NCI-H748 treated with DMSO at 0.1 percent for 48 hours (cell line): ENCODE measurements around the gene SGK1.
"Not testable (repeated sequence)": the region's sequence is repeated elsewhere in the genome, so short reads cannot be mapped to it uniquely, and the experiment has no call there.

Experiments
- DNase-seq: peaks from one replicate; lab custom pipeline; 2025; lab: John Stamatoyannopoulos, UW

The SGK1 gene

GRCh38 chr6:134253681-134254080 lies 64.2 kb downstream of the SGK1 start:
- DNase-seq, result no peak

GRCh38 chr6:134251320-134251719 lies 66.6 kb downstream of the SGK1 start:
- no peak for DNase-seq

GRCh38 chr6:134250776-134251175 lies 67.1 kb downstream of the SGK1 start:
- no peak for DNase-seq

DNA sequence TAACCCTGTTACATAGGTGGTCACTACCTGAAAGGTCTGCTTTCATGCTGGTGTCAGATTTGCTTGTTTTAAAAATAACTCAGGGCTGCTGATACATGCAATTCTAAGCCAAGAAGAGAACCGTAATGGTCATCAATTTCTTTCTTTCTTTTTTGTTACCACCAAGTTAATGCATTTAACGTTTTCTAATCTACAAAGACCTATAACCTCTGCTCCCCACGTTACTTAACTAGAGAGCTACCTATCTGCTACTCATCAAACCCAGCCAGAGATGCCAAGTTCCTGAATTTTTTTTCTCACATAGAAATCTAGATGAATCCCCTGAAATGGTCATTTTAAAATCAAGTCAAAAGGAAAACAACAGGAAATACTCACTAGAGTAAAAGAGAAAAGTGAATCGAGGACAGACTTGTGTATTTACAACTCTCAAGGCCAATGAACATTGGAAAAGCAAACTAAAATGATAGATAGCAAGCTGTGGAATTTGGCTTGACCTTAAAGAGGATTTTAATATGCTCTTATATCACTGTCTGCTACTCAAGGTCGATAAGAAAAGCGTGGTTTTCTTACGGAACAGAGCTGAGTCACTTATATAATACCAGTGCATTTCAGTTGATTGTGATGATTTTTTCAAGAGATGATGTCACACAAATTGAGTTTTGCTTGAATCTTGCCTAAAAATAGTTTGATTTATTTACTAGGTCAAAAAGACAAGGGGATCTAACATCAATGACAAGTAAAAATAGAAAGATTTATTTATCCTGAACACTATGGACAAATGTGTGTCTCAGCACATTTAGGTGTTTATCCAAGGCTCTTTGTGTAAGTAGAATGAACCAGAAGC lies 67.9 kb downstream of the SGK1 start:
- no peak for DNase-seq

DNA sequence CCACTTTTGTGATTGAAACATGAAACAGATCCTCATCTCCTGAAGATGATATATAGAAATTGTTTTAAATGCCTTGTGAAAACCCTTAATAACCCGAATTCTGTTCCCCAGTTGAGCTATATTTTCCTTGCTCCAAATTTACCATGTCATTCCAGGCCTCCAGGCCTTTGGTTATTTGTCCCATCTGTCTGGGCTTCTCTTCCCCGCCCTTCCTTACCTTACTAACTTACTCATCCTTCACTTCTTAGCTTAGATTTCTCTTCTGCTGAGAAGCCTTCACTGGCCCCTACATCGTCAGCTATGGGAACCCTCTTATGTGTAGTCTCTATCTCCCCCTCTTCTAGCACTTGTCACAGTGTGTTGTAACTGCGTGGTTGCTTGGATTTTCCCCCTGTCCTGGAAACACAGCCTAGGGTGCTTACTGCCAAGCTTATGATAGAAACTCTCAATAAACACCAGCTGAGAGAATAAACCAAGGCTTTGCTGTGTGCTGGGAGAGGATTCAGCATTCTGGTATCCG lies 68.6 kb downstream of the SGK1 start:
- no peak for DNase-seq

GRCh38 chr6:134247844-134248580 lies 69.9 kb downstream of the SGK1 start:
- DNase-seq, result no peak

DNA sequence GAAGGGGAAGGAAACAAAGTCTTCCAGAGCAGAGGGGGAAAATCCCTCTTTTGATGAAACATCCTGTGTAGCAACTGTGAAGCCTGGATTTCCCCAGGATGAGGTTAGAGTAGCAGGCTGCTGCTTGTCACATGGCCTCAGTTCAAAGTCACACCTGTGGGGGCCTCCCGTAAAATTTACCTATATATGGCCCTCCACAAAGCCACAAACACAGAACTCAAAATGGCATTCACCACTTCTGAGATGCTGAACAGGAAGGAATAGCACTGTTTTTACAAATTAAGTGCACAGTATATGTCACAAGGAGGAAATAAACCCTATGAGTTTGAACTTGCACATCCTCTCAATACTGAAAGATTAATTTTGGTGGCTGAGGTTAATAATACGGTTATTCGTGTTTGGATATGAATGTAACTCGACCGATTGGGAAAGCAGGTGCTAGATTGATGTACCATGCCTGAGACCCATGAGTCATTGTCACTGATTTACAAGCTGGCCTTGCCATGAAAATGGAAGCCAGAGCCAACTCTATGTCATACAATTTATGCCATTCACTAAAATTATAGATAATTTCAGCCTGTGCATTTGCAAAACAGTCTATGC lies 70.6 kb downstream of the SGK1 start:
- no peak for DNase-seq

GRCh38 chr6:134245706-134246105 lies 72.2 kb downstream of the SGK1 start:
- no peak for DNase-seq

- no peak for DNase-seq
These were observed 72.9 kb downstream of the SGK1 start for GRCh38 chr6:134245041-134245440.

DNA sequence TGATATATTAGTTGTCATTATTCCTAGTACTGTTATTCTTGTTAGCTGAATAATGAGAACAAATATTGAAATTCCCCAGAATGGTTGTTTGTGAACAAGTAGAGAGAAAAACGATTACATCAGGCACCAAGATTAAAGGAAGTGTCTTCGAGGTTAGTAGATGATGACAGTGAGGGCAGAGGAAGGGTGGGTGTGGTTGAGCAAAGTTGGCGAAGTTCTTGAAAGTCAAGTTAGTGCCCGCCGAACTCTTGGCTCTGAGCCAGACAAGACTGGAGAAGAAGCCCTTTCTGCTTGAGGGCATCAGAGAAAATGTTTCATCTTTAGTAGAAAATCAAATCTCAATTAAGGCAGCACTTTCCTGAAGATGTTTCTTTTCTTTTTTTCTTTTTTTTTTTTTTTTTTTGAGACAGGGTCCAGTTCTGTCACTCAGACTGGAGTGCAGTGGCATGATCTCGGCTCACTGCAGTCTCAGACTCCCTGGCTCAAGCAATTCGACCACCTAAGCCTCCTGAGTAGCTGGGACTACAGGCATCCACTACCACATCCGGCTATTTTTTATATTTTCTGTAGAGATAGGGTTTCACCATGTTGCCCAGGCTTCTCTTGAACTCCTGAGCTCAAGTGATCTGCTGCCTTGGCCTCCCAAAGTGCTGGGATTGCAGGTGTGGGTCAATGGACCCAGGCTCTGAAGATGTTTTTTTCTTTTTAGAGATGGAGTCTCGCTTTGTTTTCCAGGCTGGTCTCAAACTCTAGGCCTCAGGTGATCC lies 77.1 kb downstream of the SGK1 start:
- no peak for DNase-seq

DNA sequence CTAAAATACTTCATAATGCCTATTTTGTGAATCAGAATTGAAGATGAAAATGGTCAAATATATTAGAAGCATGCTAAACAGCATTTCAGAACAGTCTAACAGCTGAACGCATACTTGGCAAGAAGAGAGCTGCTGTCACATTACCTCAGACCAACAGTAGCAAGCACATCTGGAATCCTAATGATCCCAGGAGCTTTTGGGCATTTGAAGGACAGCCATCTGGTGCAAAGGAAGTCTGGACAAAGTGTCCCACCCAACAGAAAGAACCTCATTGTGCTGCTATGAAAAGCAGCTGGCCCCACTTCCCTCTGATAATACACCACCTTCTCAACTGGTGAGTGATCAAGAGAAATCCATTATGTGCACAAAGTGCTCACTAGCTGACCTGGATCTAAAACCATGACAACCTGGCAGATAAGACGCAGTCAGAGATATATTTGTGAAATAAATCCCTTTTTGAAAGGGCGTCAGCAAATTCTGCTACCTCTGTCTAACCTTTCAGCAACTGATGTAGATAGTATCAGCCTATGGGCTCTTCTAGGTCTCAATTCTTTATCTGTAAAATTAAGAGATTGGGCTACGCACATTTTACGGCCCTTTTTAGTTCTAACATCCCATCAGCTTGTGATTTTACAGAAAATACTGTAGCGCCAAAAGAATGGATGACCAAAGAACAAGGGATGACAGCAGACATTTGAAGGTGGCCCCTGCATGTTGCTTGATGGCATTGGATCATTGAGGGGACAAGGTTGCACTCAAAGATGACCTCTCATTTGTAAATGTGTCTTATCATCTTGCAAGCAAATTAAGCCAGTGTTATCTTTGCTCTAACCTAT lies 78.7 kb downstream of the SGK1 start:
- no peak for DNase-seq

- no peak for DNase-seq
These were observed 79.9 kb downstream of the SGK1 start for GRCh38 chr6:134238006-134238405.

DNA sequence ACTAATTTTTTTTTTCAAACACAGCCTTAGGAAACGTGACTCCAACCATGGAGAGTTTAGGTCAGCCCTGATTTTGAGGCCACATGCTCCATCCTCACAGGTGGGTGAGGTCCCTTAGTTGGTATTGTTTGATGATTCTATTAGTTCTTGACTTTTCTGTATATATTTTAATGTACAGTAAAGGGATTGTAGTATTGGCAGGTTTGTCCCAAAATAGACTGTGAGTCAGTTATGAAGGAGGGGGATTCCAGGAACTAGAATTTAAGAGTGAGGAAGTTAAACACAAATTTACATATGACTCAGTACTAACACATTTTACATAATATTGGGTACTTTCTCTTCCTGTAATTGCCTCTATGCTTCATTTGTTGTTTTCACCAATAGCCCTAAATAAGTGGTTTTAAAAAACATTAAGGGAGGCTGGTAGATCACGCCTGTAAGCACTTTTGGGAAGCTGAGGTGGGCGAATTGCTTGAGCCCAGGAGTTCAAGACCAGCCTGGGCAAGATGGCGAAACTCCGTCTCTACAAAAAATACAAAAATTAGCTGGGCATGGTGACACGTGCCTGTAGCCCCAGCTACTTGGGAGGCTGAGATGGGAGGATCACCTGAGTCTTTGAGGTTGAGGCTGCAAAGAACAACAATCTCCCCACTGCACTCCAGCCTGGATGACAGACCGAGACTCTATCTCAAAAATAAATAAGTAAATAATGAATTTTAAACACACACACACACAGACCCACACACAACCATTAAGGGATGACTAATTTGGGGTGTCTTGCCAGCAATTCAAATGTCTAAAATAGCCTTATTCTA lies 81.8 kb downstream of the SGK1 start:
- DNase-seq, result no peak

GRCh38 chr6:134235334-134235733 lies 82.6 kb downstream of the SGK1 start:
- not testable (repeated sequence) for DNase-seq

GRCh38 chr6:134233180-134233955 lies 84.5 kb downstream of the SGK1 start:
- no peak for DNase-seq

DNA sequence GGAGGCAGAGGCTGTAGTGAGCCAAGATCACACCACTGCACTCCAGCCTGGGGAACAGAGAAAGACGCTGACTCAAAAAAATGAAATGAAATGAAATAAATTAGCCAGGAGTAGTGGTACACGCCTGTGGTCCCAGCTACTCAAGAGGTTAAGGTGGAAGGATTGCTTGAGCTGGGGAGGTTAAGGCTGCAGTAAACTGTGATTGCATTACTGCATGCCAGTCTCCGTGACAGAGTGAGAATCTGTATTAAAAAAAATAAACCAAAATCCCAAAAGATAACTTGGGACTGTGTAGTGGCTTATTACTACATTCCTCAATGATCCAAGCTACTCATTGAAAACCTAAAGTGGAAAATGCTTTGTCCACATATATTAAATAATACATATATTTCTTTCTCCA lies 87.0 kb downstream of the SGK1 start:
- no peak for DNase-seq

DNA sequence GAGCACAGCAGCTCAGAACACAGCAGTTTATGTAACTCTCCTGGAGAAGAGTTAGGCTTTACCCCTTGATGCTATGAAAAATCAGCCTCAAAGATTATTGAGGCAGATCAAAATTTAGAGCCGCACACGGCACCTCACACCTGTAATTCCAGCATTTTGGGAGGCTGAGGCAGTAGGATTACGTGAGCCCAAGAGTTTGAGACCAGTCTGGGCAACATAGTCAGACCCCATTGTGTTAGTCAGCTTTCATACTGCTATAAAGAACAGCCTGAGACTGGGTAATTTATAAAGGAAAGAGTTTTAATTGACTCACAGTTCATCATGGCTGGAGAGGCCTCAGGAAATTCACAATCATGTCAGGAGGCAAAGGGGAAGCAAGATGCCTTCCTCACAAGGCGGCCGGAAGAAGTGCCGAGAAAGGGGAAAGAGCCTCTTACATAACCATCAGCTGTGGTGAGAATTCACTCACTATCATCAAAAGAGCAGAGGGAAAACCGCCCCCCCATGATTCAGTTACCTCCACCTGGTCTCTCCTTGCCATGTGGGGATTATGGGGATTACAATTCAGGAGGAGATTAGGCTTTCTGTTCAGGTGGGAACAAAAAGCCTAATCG lies 87.7 kb downstream of the SGK1 start:
- DNase-seq, result no peak

GRCh38 chr6:134229520-134229919 lies 88.4 kb downstream of the SGK1 start:
- no peak for DNase-seq
